GM23338 (cell line): ENCODE results near the gene RPS13. TPM values are rescaled to one million over a fixed set of nuclear protein-coding genes. Genes with fewer than 3 reads are reported as not detected.

ENCODE experiments used
- ATAC-seq: fragments of 200-7000 bp; cut with Tn5 transposase; 3 replicates; pipeline ENCODE4 v1.9.1; 2020
- DNase-seq: peaks from one replicate; pipeline ENCODE4 v3.0.0-alpha.2; 2015; ENCODE audit warnings: low spot score
- H2AFZ ChIP-seq: fragments of 200-600 bp; sonication (generic); 2 replicates; pipeline ENCODE4 v1.8.0; 2016; ENCODE audit warnings: antibody characterized with exemption, mild to moderate bottlenecking, moderate library complexity
- H3F3A ChIP-seq: fragments of 200-600 bp; sonication (generic); replicated peaks from 2 replicates; pipeline ENCODE4 v1.8.0; 2017; ENCODE audit warnings: antibody characterized with exemption, mixed run types, low read depth
- H3K27ac ChIP-seq: fragments of 200-600 bp; sonication (generic); 2 replicates; pipeline ENCODE4 v1.6.1; 2016; ENCODE audit warnings: low read depth
- H3K27me3 ChIP-seq: fragments of 200-600 bp; sonication (generic); 2 replicates; pipeline ENCODE4 v1.8.0; 2016; ENCODE audit warnings: mild to moderate bottlenecking, mixed run types, moderate library complexity; ENCODE audit not compliant: insufficient read depth
- H3K36me3 ChIP-seq: fragments of 200-600 bp; sonication (generic); 2 replicates; pipeline ENCODE4 v1.8.0; 2016; ENCODE audit warnings: mild to moderate bottlenecking; ENCODE audit not compliant: insufficient read depth
- H3K4me1 ChIP-seq: fragments of 200-600 bp; sonication (generic); 2 replicates; pipeline ENCODE4 v1.8.0; 2016; ENCODE audit warnings: mild to moderate bottlenecking, moderate library complexity; ENCODE audit not compliant: insufficient read depth
- H3K4me2 ChIP-seq: fragments of 200-600 bp; sonication (generic); 2 replicates; pipeline ENCODE4 v1.7.1; 2017; ENCODE audit warnings: mixed run types
- H3K4me3 ChIP-seq: fragments of 200-600 bp; sonication (generic); 2 replicates; pipeline ENCODE4 v1.6.1; 2016; ENCODE audit warnings: mixed run types
- H3K79me2 ChIP-seq: fragments of 200-600 bp; sonication (generic); replicated peaks from 2 replicates; pipeline ENCODE4 v1.8.0; 2017; ENCODE audit warnings: mild to moderate bottlenecking; ENCODE audit not compliant: insufficient read depth
- H3K9me2 ChIP-seq: fragments of 200-600 bp; sonication (generic); 2 replicates; pipeline ENCODE4 v1.8.0; 2017; ENCODE audit not compliant: insufficient read depth
- H4K20me1 ChIP-seq: fragments of 200-600 bp; sonication (generic); replicated peaks from 2 replicates; pipeline ENCODE4 v1.8.0; 2017; ENCODE audit warnings: mild to moderate bottlenecking; ENCODE audit not compliant: insufficient read depth
- H3K27ac Mint-ChIP-seq: 2 replicates; pipeline ENCODE4 v1.8.0; 2020; ENCODE audit warnings: inconsistent platforms, mild to moderate bottlenecking, moderate library complexity, mixed read lengths
- H3K27me3 Mint-ChIP-seq: 3 replicates; pipeline ENCODE4 v1.8.0; 2022; ENCODE audit warnings: low read depth, mild to moderate bottlenecking, moderate library complexity, mixed read lengths, inconsistent platforms; ENCODE audit not compliant: insufficient read depth, poor library complexity
- H3K36me3 Mint-ChIP-seq: 3 replicates; pipeline ENCODE4 v1.8.0; 2021; ENCODE audit warnings: low read depth, mild to moderate bottlenecking, inconsistent platforms, moderate library complexity, mixed read lengths
- H3K4me1 Mint-ChIP-seq: 3 replicates; pipeline ENCODE4 v1.8.0; 2020; ENCODE audit warnings: mild to moderate bottlenecking, inconsistent platforms, mixed read lengths
- H3K4me3 Mint-ChIP-seq: 3 replicates; pipeline ENCODE4 v1.8.0; 2021; ENCODE audit warnings: moderate library complexity, mild to moderate bottlenecking, inconsistent platforms, mixed read lengths
- H3K9me3 Mint-ChIP-seq: 3 replicates; pipeline ENCODE4 v1.8.0; 2020; ENCODE audit warnings: moderate library complexity, mild to moderate bottlenecking, inconsistent platforms, mixed read lengths
- EZH2 ChIP-seq: fragments of 200-600 bp; sonication (generic); IDR thresholded peaks from one replicate; pipeline ENCODE4 v1.8.0; 2017; ENCODE audit warnings: antibody characterized with exemption, mild to moderate bottlenecking, low read depth; ENCODE audit not compliant: unreplicated experiment
- EZH2phosphoT487 ChIP-seq: fragments of 200-600 bp; sonication (generic); IDR thresholded peaks from one replicate; pipeline ENCODE4 v1.8.1; 2018; ENCODE audit warnings: antibody characterized with exemption; ENCODE audit not compliant: unreplicated experiment
- JUNB ChIP-seq: IDR thresholded peaks from one replicate; pipeline ENCODE4 v1.6.1; 2016; ENCODE audit warnings: antibody characterized with exemption; ENCODE audit not compliant: unreplicated experiment
- NANOG ChIP-seq: IDR thresholded peaks from 2 replicates; pipeline ENCODE4 v1.6.1; 2016; ENCODE audit warnings: antibody characterized with exemption, borderline replicate concordance
- POLR2AphosphoS5 ChIP-seq: IDR thresholded peaks from 2 replicates; pipeline ENCODE4 v1.6.1; 2016; ENCODE audit warnings: antibody characterized with exemption, low read depth
- STAT1 ChIP-seq: IDR thresholded peaks from one replicate; pipeline ENCODE4 v1.6.1; 2016; ENCODE audit warnings: antibody characterized with exemption; ENCODE audit not compliant: unreplicated experiment
- ZNF331 ChIP-seq: fragments of 250-450 bp; sonication (Bioruptor Pico); IDR thresholded peaks from 2 replicates; pipeline ENCODE4 v1.5.0; 2020; ENCODE audit warnings: low read depth, mild to moderate bottlenecking, moderate library complexity
- polyA plus RNA-seq: library from polyadenylated mRNA; unstranded; fragments of >200 nt; fragmentation: Nextera tagmentation; extraction: Ambion mirVana; gene quantifications from 2 replicates; pipeline ENCODE4 v1.2.1, GENCODE V29; 2016
- total RNA-seq: library from RNA; depleted of rRNA; stranded (reverse); fragments of >200 nt; shearing (Covaris generic); gene quantifications from 2 replicates; pipeline ENCODE4 v1.2.3, GENCODE V29; 2014
- TF ChIP-seq, protein P1 (sequence below), 2 experiments: fragments of 200-600 bp in 1 of 2; sonication (generic) in 1 of 2; conservative IDR thresholded peaks; 2 replicates each; pipeline versions ENCODE4 v1.5.1 to v1.6.1; 2016 to 2017; ENCODE audit warnings: antibody characterized with exemption in 2 of 2, low read depth in 2 of 2, mild to moderate bottlenecking in 2 of 2, moderate library complexity in 1 of 2
- TF ChIP-seq, protein P2 (sequence below): IDR thresholded peaks from 2 replicates; pipeline ENCODE4 v1.6.1; 2016; ENCODE audit warnings: antibody characterized with exemption

Gene RPS13
- total and polyA plus RNA-seq, 2 experiments from 2014 or later = 1,211 to 1,717 TPM

DNA sequence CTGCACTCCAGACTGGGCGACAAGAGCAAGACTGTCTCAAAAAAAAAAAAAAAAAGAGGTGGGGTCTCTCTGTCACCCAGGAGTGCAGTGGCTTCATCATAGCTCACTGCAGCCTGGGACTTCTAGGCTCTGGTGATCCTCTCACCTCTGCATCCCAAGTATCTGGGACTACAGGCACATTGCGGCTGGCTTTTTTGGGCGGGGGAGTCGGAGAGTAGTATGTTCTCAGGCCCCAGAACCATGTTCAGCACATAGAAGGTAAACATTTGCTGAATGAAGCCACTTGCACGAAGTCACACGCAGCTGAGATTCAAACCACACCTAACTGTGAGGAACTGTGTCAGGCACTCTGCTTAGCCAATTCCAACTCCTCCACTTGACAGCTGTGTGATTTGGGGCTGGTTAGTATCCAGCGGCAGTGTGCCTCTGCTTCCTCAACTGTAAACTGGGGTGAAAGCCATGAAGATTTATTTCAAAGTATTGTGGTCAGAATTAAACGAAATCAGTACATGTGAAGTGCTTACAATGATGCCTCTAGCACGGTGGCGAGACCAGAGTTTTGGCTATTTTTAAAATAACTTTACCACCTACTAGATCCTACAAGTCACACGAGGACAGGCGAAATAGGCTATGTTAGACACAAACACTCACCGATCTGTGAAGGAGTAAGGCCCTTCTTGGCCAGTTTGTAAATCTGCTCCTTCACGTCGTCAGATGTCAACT lies 789 bp downstream of the RPS13 start:
- TF ChIP-seq ZNF331 (CRISPR knock-in tag) (no peak), NANOG (no peak)
- H3K9me2 ChIP-seq = no peaks in the 10 kb centered on the region
- Mint-ChIP-seq H3K9me3 (peaks cover 3% of the 10 kb centered on the region; the same call in 2 of the 3 replicates), H3K27me3 (peaks cover 13% of the 10 kb centered on the region), H3K36me3 (peaks cover 73% of the 10 kb centered on the region), H3K4me3 (peak overlapping the region; percentile 99), H3K4me1 (peaks cover 18% of the 10 kb centered on the region), H3K27ac (peak overlapping the region; percentile 99)
- ATAC-seq = no peak
- peaks cover 29% of the 10 kb centered on the region for H4K20me1 ChIP-seq
- peaks cover 30% of the 10 kb centered on the region for H3K79me2 ChIP-seq
- DNase-seq = no peak
- no peak overlapping the region for H2AFZ ChIP-seq
- H3K4me2 ChIP-seq = peak overlapping the region; percentile 98
- peaks cover 35% of the 10 kb centered on the region for H3K36me3 ChIP-seq
- H3K4me1 ChIP-seq = peaks cover 11% of the 10 kb centered on the region
- peaks cover 51% of the 10 kb centered on the region for H3F3A ChIP-seq
- H3K27me3 ChIP-seq = no peaks in the 10 kb centered on the region
- H3K4me3 ChIP-seq = peak overlapping the region; percentile 91
- H3K27ac ChIP-seq = peak overlapping the region; percentile 75

DNA sequence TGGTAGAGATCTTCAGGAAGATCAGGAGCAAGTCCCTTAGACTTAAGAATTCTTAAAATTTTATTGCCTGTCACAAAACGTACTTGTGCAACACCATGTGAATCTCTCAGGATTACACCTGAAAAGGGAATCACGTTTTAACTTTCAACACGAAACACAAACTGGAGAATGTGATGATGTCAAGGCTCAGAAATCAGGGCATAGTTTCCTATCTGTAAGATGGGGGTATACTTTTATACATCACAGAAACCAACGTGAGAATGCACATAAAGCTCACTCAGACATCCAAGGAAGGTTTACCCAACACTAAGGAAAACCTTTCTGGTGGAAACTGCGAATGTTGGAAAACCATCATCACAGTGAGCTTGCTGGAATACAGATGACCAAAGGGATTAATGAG lies 2.0 kb downstream of the RPS13 start:
- no peak for ATAC-seq
- Mint-ChIP-seq H3K4me3 (peak overlapping the region; percentile 99), H3K27me3 (peaks cover 14% of the 10 kb centered on the region), H3K36me3 (peaks cover 73% of the 10 kb centered on the region), H3K27ac (peak overlapping the region; percentile 70), H3K4me1 (peaks cover 20% of the 10 kb centered on the region), H3K9me3 (peaks cover 3% of the 10 kb centered on the region; the same call in 2 of the 3 replicates)
- H3K4me2 ChIP-seq = peak overlapping the region; percentile 98
- DNase-seq = no peak
- H3K4me3 ChIP-seq = peak overlapping the region; percentile 91
- peaks cover 11% of the 10 kb centered on the region for H3K4me1 ChIP-seq
- peaks cover 35% of the 10 kb centered on the region for H3K36me3 ChIP-seq
- no peaks in the 10 kb centered on the region for H3K9me2 ChIP-seq
- H4K20me1 ChIP-seq = peaks cover 29% of the 10 kb centered on the region
- peak overlapping the region; percentile 75 for H3K27ac ChIP-seq
- no peak overlapping the region for H2AFZ ChIP-seq
- TF ChIP-seq, protein P1, sequence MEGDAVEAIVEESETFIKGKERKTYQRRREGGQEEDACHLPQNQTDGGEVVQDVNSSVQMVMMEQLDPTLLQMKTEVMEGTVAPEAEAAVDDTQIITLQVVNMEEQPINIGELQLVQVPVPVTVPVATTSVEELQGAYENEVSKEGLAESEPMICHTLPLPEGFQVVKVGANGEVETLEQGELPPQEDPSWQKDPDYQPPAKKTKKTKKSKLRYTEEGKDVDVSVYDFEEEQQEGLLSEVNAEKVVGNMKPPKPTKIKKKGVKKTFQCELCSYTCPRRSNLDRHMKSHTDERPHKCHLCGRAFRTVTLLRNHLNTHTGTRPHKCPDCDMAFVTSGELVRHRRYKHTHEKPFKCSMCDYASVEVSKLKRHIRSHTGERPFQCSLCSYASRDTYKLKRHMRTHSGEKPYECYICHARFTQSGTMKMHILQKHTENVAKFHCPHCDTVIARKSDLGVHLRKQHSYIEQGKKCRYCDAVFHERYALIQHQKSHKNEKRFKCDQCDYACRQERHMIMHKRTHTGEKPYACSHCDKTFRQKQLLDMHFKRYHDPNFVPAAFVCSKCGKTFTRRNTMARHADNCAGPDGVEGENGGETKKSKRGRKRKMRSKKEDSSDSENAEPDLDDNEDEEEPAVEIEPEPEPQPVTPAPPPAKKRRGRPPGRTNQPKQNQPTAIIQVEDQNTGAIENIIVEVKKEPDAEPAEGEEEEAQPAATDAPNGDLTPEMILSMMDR (conservative IDR thresholded peaks at IDR 0.05; ENCODE audit: low read depth in 2 of 2) = no peak
- TF ChIP-seq, protein P2, sequence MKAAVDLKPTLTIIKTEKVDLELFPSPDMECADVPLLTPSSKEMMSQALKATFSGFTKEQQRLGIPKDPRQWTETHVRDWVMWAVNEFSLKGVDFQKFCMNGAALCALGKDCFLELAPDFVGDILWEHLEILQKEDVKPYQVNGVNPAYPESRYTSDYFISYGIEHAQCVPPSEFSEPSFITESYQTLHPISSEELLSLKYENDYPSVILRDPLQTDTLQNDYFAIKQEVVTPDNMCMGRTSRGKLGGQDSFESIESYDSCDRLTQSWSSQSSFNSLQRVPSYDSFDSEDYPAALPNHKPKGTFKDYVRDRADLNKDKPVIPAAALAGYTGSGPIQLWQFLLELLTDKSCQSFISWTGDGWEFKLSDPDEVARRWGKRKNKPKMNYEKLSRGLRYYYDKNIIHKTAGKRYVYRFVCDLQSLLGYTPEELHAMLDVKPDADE = no peak
- no peak for TF ChIP-seq JUNB
- TF ChIP-seq EZH2 = no peak
- TF ChIP-seq EZH2phosphoT487 = no peak
- no peak for TF ChIP-seq STAT1
- no peak for TF ChIP-seq POLR2AphosphoS5
- no peak for TF ChIP-seq NANOG
- no peaks in the 10 kb centered on the region for H3K27me3 ChIP-seq
- peaks cover 30% of the 10 kb centered on the region for H3K79me2 ChIP-seq
- H3F3A ChIP-seq = peaks cover 51% of the 10 kb centered on the region
